Activated T-cell treated with anti-CD3 and anti-CD28 coated beads, Interleukin-2, amount 50 U/mL, for 72 hours (primary cell): ENCODE measurements around the gene GPR3. TPM values are rescaled to one million over a fixed set of nuclear protein-coding genes. Genes with fewer than 3 reads are reported as not detected.
"Not testable (repeated sequence)": the region's sequence is repeated elsewhere in the genome, so short reads cannot be mapped to it uniquely, and the experiment has no call there.

Experiments used
- ATAC-seq, 2 donors: fragments of 150-1000 bp; cut with Tn5 transposase; replicated peaks in 1 of 2; 2 replicates each; pipeline ENCODE4 v1.10.0; 2021; ENCODE audit warnings: moderate library complexity in 2 of 2, mild to moderate bottlenecking in 1 of 2
- DNase-seq, 2 donors: peaks; one replicate each; pipeline ENCODE4 v3.0.0; 2021 to 2022; ENCODE audit warnings: mixed read lengths in 1 of 2
- H3K27ac Mint-ChIP-seq: one replicate; pipeline ENCODE4 v1.8.0; 2022; ENCODE audit warnings: mild to moderate bottlenecking, moderate library complexity, mixed read lengths
- H3K27me3 Mint-ChIP-seq: one replicate; pipeline ENCODE4 v1.8.0; 2022; ENCODE audit warnings: low read depth, mixed read lengths
- H3K36me3 Mint-ChIP-seq, 2 donors: one replicate each; pipeline ENCODE4 v1.8.0; 2022; ENCODE audit warnings: mixed read lengths in 2 of 2, mild to moderate bottlenecking in 1 of 2; ENCODE audit not compliant: insufficient read depth in 2 of 2
- H3K4me1 Mint-ChIP-seq: one replicate; pipeline ENCODE4 v1.8.0; 2022; ENCODE audit warnings: low read depth, mixed read lengths
- H3K4me3 Mint-ChIP-seq, 2 donors: one replicate each; pipeline ENCODE4 v1.8.0; 2022; ENCODE audit warnings: mild to moderate bottlenecking in 2 of 2, mixed read lengths in 2 of 2, moderate library complexity in 2 of 2
- H3K9me3 Mint-ChIP-seq, 2 donors: one replicate each; pipeline ENCODE4 v1.8.0; 2022; ENCODE audit warnings: mixed read lengths in 2 of 2
- total RNA-seq, 2 donors: library from RNA; stranded (reverse); gene quantifications; one replicate each; pipeline ENCODE4 v1.2.3, GENCODE V29; 2022

GPR3 gene
- total RNA-seq, 2 donors from 2014 or later, result 0.81 to 0.91 TPM

- Mint-ChIP-seq H3K27me3 (no peaks in the 10 kb centered on the region), H3K9me3 (no peaks in the 10 kb centered on the region), H3K27ac (no peak overlapping the region), H3K4me3 (no peak overlapping the region), H3K36me3 (no peaks in the 10 kb centered on the region), H3K4me1 (no peaks in the 10 kb centered on the region)
- ATAC-seq, result no peak
- DNase-seq, result no peak
Observed at GRCh38 chr1:27377760-27378495, 14.5 kb upstream of the GPR3 start.

GRCh38 chr1:27379564-27380122 is 12.8 kb upstream of the GPR3 start:
- DNase-seq, result no peak
- H3K9me3 Mint-ChIP-seq, result no peaks in the 10 kb centered on the region

GRCh38 chr1:27380224-27380623 is 12.2 kb upstream of the GPR3 start:
- Mint-ChIP-seq H3K4me3 (no peak overlapping the region), H3K4me1 (no peaks in the 10 kb centered on the region), H3K36me3 (no peaks in the 10 kb centered on the region), H3K9me3 (no peaks in the 10 kb centered on the region), H3K27ac (no peak overlapping the region), H3K27me3 (no peaks in the 10 kb centered on the region)
- no peak for ATAC-seq
- DNase-seq, result no peak

More at GRCh38 chr1:27379564-27380122, 12.8 kb upstream of the GPR3 start:
- H3K4me3 Mint-ChIP-seq, result no peak overlapping the region
- H3K27ac Mint-ChIP-seq, result no peak overlapping the region
- no peaks in the 10 kb centered on the region for H3K36me3 Mint-ChIP-seq
- H3K27me3 Mint-ChIP-seq, result no peaks in the 10 kb centered on the region
- H3K4me1 Mint-ChIP-seq, result no peaks in the 10 kb centered on the region
- ATAC-seq, result no peak

- no peaks in the 10 kb centered on the region for H3K9me3 Mint-ChIP-seq
- no peak overlapping the region for H3K4me3 Mint-ChIP-seq
- no peak for ATAC-seq
- DNase-seq, result no peak
- H3K4me1 Mint-ChIP-seq, result no peaks in the 10 kb centered on the region
- no peaks in the 10 kb centered on the region for H3K36me3 Mint-ChIP-seq
- no peaks in the 10 kb centered on the region for H3K27me3 Mint-ChIP-seq
- no peak overlapping the region for H3K27ac Mint-ChIP-seq
Observed at GRCh38 chr1:27380766-27381733, 11.4 kb upstream of the GPR3 start.

GRCh38 chr1:27381969-27382762 is 10.3 kb upstream of the GPR3 start:
- no peaks in the 10 kb centered on the region for H3K4me1 Mint-ChIP-seq
- H3K27ac Mint-ChIP-seq, result no peak overlapping the region
- H3K27me3 Mint-ChIP-seq, result peaks cover 5% of the 10 kb centered on the region
- ATAC-seq (no peak), DNase-seq (no peak)
- H3K9me3 Mint-ChIP-seq, result no peaks in the 10 kb centered on the region
- H3K36me3 Mint-ChIP-seq, result no peaks in the 10 kb centered on the region
- no peak overlapping the region for H3K4me3 Mint-ChIP-seq

- H3K4me3 Mint-ChIP-seq, result no peak within 1 kb of the TSS
- no peaks in the 10 kb centered on the region for H3K36me3 Mint-ChIP-seq
- no peaks in the 10 kb centered on the region for H3K9me3 Mint-ChIP-seq
- no peak within 1 kb of the TSS for H3K27ac Mint-ChIP-seq
- ATAC-seq, result peak; percentile 35 to 47
- H3K4me1 Mint-ChIP-seq, result no peaks in the 10 kb centered on the region
- DNase-seq, result peak; percentile 37 to 50
- H3K27me3 Mint-ChIP-seq, result peaks cover 6% of the 10 kb centered on the region
Observed at GRCh38 chr1:27383039-27383605, 9.3 kb upstream of the GPR3 start, which contains the start of gene CD164L2. TSS of gene CD164L2 (minus strand) at chr1:27383333. CDS start at chr1:27383239, 94 bp downstream.

- DNase-seq (no peak), ATAC-seq (no peak)
- Mint-ChIP-seq H3K27ac (no peak overlapping the region), H3K36me3 (no peaks in the 10 kb centered on the region), H3K9me3 (no peaks in the 10 kb centered on the region), H3K27me3 (peaks cover 9% of the 10 kb centered on the region), H3K4me3 (no peak overlapping the region), H3K4me1 (peaks cover 3% of the 10 kb centered on the region)
Observed at GRCh38 chr1:27383661-27384060, 8.8 kb upstream of the GPR3 start.

- not testable (repeated sequence) for H3K9me3 Mint-ChIP-seq, H3K27ac Mint-ChIP-seq, H3K4me1 Mint-ChIP-seq, DNase-seq, H3K4me3 Mint-ChIP-seq, H3K36me3 Mint-ChIP-seq, ATAC-seq
- H3K27me3 Mint-ChIP-seq, result peaks cover 10% of the 10 kb centered on the region
Observed at GRCh38 chr1:27384797-27385196, 7.6 kb upstream of the GPR3 start.

- Mint-ChIP-seq H3K27ac (no peak overlapping the region), H3K4me3 (no peak overlapping the region), H3K27me3 (peaks cover 10% of the 10 kb centered on the region), H3K9me3 (no peaks in the 10 kb centered on the region), H3K36me3 (no peaks in the 10 kb centered on the region), H3K4me1 (peaks cover 23% of the 10 kb centered on the region)
- DNase-seq (peak; percentile 78 to 79), ATAC-seq (no peak)
Observed at GRCh38 chr1:27388337-27389005, 4.0 kb upstream of the GPR3 start.

GRCh38 chr1:27391511-27392095 is 819 bp upstream of the GPR3 start:
- peak; percentile 26 to 37 for DNase-seq
- H3K36me3 Mint-ChIP-seq, result no peaks in the 10 kb centered on the region
- peaks cover 34% of the 10 kb centered on the region for H3K4me1 Mint-ChIP-seq
- H3K9me3 Mint-ChIP-seq, result no peaks in the 10 kb centered on the region
- H3K27me3 Mint-ChIP-seq, result peaks cover 10% of the 10 kb centered on the region
- no peak for ATAC-seq
- peak overlapping the region; percentile 89 to 95 for H3K4me3 Mint-ChIP-seq
- H3K27ac Mint-ChIP-seq, result no peak overlapping the region

- peaks cover 34% of the 10 kb centered on the region for H3K4me1 Mint-ChIP-seq
- ATAC-seq (no peak), DNase-seq (peak in 1 of 2 donors; percentile 27)
- no peaks in the 10 kb centered on the region for H3K36me3 Mint-ChIP-seq
- peaks cover 5% of the 10 kb centered on the region for H3K27me3 Mint-ChIP-seq
- no peaks in the 10 kb centered on the region for H3K9me3 Mint-ChIP-seq
- peak overlapping the region; percentile 89 to 95 for H3K4me3 Mint-ChIP-seq
- H3K27ac Mint-ChIP-seq, result no peak overlapping the region
Observed at GRCh38 chr1:27392778-27393635, 585 bp downstream of the GPR3 start.
